NK-92 (cell line): ENCODE data around the gene SYCE3.

Source experiments
- DNase-seq: peaks from one replicate; lab custom pipeline; 2025; ENCODE audit not compliant: unreplicated experiment; lab: John Stamatoyannopoulos, UW

SYCE3 gene

DNA sequence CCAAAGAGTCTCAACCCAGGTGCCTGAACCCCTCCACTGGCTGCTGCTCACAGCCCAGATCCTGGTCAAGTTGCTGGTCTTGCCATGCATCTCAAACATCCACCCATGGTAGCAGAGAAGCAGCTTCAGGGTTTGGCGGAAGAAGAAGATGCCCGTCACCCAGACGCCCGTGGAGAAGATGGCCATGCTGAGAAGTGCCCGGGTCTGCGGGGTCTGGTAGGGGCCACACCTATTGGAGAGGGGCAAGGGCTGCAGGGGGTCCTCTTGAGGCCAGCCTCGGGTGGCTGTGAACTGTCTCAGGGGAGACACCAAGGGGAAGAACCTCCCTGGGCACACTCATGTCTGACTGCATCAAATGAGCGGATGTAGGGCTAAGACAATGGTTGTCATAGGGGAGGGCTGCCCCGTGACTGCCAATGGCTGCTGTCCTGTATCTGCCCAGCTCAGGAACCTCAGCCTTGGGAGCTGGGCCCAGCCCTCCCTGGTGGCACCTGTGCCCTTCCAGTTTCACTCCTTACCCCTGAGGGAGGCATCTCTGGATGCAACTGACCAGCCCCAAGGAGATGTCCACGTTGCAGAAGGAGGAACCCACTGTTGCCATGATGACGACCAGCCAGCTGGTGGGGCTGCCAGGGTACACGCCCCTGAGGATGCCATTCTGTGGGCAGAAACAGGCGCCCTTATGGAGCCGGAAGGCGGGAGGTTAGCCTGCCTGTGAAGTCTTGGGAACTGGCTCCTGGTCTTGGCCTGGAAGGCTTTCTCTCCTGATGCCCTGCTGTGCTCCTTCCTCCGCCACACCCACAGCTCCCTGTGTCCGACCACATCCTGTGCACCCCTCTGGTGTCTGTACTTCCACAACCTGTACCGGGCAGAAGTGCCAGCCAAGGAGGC lies 14.3 kb upstream of the SYCE3 start:
- DNase-seq: no peak

DNA sequence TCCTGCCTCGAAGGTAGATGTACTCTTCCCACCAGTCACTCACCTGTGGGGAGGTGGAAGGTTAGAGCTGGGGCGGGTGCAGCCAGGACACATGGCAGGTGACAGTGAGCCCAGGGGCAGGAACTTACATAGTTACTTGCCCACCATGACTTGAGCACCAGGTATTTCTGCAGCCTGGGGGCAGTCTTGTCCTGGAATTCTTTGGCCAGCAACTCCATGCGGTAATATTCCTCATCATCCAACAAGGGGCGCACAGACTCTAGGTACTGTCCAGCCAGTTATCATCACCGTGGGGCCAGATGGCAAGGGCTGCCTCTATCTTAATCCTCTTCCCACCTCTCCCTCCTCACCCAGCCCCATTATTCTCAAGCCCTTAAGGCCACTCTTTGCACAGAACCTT lies 13.4 kb upstream of the SYCE3 start:
- no peak for DNase-seq

DNA sequence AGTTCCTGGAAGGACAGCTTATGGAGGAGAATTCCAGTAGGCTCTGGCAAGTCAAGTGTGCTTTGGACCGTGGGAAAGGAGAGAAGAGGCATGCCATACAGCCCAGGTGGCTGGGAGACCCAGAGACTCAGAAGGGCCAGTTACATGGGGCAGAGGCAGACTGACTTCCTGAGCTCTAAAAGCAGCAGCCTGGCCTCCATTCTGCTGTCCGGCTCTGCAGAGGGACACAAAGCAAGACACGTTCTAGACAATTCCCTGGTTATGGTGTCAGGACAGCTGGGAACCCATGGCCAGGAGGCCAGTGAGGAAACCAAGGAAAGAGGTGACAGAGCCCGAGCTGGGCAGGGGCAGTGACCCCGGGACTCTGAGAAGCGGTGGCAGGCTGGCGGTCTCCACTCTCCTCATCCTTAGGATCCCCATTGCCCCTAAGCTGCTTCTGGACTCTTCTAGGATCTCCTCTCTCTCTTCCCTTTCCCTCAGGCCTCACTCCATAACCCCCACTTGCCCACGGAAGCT lies 12.8 kb upstream of the SYCE3 start:
- DNase-seq: no peak

GRCh38 chr22:50574383-50574755 lies 11.7 kb upstream of the SYCE3 start:
- DNase-seq: no peak

DNA sequence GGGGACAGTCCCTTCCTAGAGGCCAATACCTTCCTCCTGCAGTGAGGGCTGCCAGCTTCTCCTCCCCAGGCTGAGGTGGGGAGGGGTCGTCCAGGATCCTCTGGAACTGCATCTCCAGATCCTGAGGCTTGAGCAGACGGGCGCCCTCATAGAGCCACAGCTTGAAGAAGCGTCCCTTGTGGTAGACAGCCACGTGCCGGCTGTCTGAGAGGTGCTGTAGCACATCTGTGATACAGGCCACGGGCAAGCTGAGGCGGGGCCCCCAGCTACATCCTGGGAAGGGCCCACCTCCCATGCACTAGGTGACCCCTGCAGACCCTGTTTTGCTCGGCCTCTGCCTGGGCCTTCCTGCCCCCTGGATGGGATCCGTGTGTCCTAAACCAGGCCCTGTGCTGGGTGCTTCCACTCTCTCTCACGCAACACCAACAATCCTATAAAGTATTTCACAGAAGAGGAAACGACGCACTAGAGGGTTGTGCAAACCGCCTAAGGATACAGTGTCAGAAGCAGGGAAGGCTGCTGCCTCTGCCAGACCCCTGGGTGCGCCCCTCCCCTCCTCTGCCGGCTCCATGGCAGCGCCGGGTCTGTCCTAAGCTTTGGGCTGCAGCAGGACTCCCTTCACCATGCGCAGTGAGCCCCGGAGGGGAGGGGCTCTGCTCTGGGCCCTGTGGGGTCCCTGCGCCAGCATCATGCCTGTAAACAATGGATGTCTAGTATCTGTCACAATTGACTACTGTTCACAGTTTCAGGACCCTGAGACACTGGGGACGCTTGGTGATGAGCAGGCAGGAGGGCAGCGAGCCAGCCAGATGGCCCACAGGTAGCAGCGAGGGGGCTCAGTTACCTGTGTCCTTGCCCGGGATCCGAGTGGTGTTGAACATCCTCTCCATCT lies 11.0 kb upstream of the SYCE3 start:
- no peak for DNase-seq

GRCh38 chr22:50572965-50573364 lies 10.2 kb upstream of the SYCE3 start:
- DNase-seq: no peak

- DNase-seq: no peak
These were observed 8.8 kb upstream of the SYCE3 start for GRCh38 chr22:50571264-50572175.

- no peak for DNase-seq
These were observed 8.1 kb upstream of the SYCE3 start for GRCh38 chr22:50570861-50571260.

- no peak for DNase-seq
These were observed 7.3 kb upstream of the SYCE3 start for GRCh38 chr22:50569896-50570535.

DNA sequence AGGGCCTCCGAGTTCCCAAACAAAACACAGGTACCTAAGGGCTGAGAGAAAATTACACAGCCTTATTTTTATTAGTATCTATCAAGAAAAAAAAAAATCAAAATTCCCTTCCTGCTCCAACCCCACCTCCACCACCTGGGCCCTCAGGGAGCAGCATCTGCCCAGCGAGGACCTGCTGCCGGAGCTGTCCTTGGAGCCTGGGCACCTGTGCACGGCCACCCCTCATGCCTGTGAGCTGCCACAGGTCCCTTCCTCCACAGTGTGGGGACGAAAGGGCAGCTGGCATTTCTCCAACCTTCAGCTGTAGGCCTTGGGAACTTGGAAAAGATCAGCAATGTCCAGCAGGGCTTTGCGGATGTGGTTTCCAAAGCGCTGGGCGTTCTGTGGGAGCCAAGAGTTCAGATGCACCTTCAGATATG lies 6.3 kb upstream of the SYCE3 start:
- DNase-seq: no peak

DNA sequence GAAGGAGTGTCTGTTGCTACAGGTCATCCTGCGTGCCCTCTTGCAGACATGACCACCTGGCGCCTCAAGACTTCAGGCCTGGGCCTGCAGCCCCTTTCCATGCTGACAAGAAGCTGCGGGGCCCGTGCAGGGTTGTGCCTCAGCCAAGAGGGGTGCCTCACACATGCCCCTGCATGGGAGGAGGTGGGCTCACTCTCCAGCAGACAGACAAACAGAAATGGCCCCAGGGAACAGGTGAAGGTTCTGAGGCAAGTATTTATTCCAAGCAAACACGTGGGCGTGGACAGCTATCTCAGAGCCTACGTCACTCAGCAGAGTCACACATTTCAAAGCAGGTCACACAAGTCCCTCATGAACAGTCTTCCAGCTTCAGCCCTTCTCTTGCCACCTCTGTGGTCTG lies 5.9 kb upstream of the SYCE3 start:
- no peak for DNase-seq

GRCh38 chr22:50567721-50568252 lies 5.1 kb upstream of the SYCE3 start:
- DNase-seq: no peak

DNA sequence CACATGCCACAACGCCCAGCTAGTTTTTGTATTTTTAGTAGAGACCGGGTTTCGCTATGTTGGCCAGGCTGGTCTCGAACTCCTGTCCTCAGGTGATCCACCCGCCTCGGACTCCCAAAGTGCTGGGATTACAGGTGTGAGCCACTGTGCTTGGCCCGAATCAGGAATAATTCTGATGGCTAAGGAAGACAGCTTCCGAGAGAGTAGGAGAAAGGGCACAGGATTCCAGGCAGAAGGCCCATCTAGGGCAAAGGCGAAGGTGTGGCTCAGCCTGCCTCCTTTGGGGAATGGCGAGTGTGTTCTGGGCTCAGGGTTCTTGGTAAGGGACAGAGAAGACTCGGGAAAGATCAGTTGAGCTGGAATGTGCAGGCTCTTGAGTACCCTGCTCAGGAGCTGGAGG lies 1.6 kb upstream of the SYCE3 start:
- DNase-seq: no peak

DNA sequence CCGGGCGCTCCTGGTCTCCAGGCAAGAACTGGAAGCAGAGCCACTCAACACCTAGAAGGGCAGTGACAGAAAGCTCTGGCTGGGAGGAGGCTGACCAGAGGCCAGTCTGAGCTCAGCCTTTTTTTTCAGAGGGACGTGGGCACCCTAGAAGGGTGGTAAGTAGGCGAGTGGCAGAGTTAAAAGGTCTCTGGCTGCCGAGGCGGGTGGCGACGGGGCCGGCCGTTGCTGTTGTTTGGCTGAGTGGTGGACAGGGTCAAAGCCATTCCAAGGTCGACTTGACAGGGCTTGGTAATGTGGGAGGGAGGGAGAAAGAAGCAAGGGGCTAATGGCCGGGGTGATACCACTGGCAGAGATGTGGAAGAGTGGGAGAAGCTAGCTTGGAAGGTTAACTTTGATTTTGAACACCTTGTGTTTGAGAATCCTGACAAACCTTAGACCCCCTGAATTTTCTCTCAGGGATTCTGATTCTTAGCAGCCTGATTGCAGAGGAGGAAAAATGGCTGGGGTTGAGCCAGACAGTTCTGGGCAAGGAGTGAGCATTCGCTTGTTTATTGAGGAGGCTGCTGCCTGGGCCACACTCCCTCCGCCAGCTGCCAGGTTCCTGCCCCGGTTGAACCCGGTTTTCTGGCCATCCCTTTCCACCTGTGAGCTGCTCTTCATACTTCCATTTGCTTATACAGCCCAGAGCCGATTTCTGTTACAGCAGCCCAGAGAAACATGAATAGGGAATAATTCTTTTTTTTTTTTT lies 868 bp upstream of the SYCE3 start:
- DNase-seq: no peak

GRCh38 chr22:50561401-50562358 lies 1.0 kb downstream of the SYCE3 start:
- no peak for DNase-seq

GRCh38 chr22:50560034-50560433 lies 2.7 kb downstream of the SYCE3 start:
- no peak for DNase-seq

- no peak for DNase-seq
These were observed 6.0 kb downstream of the SYCE3 start for GRCh38 chr22:50556703-50557102.

GRCh38 chr22:50553310-50553709 lies 9.4 kb downstream of the SYCE3 start:
- DNase-seq: no peak
